ENCODE data around the gene KCNN3. TPM values are rescaled to one million over a fixed set of nuclear protein-coding genes. Genes with fewer than 3 reads are reported as not detected.

The KCNN3 gene
- total and polyA plus RNA-seq, 10 donors = 0.13 to 15.1 (median 7.4) TPM

DNA sequence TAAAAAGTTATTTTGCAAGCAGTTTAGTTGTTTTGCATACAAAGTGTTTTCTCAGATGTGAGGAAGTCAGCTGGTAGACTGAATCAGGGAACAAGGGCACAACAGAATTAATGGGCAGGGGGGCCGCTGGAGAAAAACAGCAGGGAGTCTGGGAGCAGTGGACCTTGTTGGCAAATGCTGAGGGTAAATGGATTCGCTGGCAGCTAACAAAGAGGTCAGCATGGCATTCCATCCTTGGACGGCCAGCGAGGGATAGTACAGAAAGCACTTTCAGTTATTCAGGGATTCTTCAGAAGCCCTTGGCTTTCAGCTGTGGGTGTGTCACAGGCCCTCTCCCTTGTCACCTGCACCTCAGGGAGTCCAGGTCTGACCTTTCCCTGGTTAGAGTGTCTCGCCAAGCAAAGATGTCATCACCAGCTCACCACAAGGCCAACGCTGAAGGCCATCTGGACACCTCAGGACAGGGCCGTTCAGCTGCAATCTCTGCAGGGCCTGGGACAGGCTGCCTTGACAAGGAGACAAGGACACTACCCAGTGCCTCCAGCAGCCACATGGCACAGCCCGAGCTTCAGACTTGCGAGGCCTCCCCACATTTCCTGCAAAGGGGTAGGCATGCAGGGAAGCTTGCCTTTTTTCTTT lies 90.4 kb downstream of the KCNN3 start:
- peak; percentile 34 for DNase-seq
- TF ChIP-seq POLR2AphosphoS5 (IDR thresholded peaks at IDR 0.05) (no peak), POLR2A (IDR thresholded peaks at IDR 0.05) (no peak)
- TF ChIP-seq, protein P1, sequence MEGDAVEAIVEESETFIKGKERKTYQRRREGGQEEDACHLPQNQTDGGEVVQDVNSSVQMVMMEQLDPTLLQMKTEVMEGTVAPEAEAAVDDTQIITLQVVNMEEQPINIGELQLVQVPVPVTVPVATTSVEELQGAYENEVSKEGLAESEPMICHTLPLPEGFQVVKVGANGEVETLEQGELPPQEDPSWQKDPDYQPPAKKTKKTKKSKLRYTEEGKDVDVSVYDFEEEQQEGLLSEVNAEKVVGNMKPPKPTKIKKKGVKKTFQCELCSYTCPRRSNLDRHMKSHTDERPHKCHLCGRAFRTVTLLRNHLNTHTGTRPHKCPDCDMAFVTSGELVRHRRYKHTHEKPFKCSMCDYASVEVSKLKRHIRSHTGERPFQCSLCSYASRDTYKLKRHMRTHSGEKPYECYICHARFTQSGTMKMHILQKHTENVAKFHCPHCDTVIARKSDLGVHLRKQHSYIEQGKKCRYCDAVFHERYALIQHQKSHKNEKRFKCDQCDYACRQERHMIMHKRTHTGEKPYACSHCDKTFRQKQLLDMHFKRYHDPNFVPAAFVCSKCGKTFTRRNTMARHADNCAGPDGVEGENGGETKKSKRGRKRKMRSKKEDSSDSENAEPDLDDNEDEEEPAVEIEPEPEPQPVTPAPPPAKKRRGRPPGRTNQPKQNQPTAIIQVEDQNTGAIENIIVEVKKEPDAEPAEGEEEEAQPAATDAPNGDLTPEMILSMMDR (IDR thresholded peaks at IDR 0.05 in 8 of 11, conservative IDR thresholded peaks at IDR 0.05 in 3 of 11) = no peak
- H3K4me3 ChIP-seq = no peak overlapping the region
- no peaks in the 10 kb centered on the region for H3K36me3 ChIP-seq
- peaks cover 0 to 7% (median 2%) of the 10 kb centered on the region in 8 donors for H3K9me3 ChIP-seq
- intact Hi-C loops (cut with DNase I; ENCODE audit: low total_unique reads) = no loop called here
- H3K4me1 ChIP-seq = peaks cover 0 to 11% (median 3%) of the 10 kb centered on the region in 6 donors
- 68 to 81% (median 80%) methylated on average over 9 of the region's 9 CpGs for WGBS, 5 donors
- H3K27ac ChIP-seq = no peak overlapping the region
- H3K27me3 ChIP-seq (replicated peaks in 1 of 7) = no peaks in the 10 kb centered on the region

DNA sequence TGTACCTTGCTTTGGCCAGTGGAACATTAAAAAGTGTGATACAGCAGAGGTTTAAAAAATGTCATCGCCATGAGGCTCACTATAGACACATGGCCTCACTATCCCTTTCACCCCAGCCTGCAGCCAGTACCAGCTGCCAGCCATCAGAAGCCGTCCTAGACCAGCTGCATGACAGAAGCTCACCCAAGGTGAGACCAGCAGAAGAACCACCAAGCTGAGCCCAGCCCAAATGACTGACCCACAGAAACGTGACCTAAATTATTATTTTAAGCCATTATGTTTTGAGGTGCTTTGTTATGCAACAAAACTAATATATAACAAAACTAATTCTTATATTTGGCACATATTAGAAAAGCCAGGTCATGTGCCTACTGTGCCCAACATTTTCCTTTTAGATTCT lies 91.1 kb downstream of the KCNN3 start:
- peak; percentile 14 for DNase-seq
- 93 to 98% (median 96%) methylated on average over 3 of the region's 3 CpGs for WGBS, 5 donors

DNA sequence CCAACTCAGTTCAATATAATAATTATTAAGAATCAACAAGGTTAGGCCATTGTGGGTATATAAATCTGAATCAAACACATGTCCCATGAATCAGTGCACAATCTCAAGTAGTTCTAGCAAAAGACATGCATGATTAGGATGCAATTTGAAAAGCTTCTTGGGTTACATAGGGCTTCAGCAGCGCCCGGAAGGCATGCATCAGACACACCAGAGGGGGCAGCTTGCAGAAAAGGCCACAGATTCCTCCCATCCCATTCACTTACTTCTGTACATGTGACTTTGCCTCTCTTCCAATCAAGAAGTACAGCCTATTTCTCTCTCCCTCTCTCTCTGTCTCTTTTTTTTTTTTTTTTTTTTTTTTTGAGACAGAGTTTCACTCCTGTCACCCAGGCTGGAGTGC lies 91.8 kb downstream of the KCNN3 start:
- whole genome bisulfite sequencing, 5 donors = 91 to 98% (median 94%) methylated on average over 2 of the region's 2 CpGs
- intact Hi-C loops (cut with DNase I; ENCODE audit: low total_unique reads) = no loop called here

More for the DNA sequence above, 91.1 kb downstream of the KCNN3 start:
- H3K9me3 ChIP-seq = peaks cover 0 to 7% (median 2%) of the 10 kb centered on the region in 8 donors
- H3K4me1 ChIP-seq = peaks cover 0 to 4% (median 0%) of the 10 kb centered on the region in 6 donors
- H3K4me3 ChIP-seq = no peak overlapping the region
- TF ChIP-seq POLR2A (IDR thresholded peaks at IDR 0.05) = no peak
- TF ChIP-seq POLR2AphosphoS5 (IDR thresholded peaks at IDR 0.05) = no peak
- no peaks in the 10 kb centered on the region for H3K27me3 ChIP-seq (replicated peaks in 1 of 7)
- no peaks in the 10 kb centered on the region for H3K36me3 ChIP-seq
- intact Hi-C loops (cut with DNase I; ENCODE audit: low total_unique reads) = no loop called here
- no peak overlapping the region for H3K27ac ChIP-seq

DNA sequence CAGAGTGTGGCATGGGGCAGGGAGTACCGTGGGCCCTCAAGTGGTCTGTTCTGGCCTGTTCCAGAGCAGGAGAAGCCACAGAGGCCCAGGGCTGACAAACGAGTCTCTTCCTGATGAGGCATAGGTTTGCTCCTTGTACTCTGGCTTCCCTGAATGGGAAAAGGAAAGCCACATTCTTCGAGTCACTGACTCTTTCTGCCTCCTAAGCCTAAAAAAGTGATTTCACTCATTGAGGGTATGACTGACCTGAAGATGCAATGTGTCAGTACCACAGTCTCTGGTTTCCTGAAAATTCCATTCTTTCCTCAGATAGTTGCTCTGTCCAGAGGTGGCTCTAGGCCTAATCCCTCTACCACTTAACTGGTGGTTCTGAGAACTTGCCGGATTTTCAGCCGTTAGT lies 92.3 kb downstream of the KCNN3 start:
- Histone ChIP-seq H3K36me3 (no peaks in the 10 kb centered on the region), H3K9me3 (peaks cover 0 to 7% (median 2%) of the 10 kb centered on the region in 8 donors), H3K27ac (no peak overlapping the region), H3K27me3 (replicated peaks in 1 of 7) (no peaks in the 10 kb centered on the region), H3K4me3 (no peak overlapping the region), H3K4me1 (no peaks in the 10 kb centered on the region)
- peak; percentile 30 for DNase-seq
- 67 to 95% (median 79%) methylated on average over 5 of the region's 5 CpGs for WGBS, 5 donors
- TF ChIP-seq, protein P1 (IDR thresholded peaks at IDR 0.05 in 8 of 11, conservative IDR thresholded peaks at IDR 0.05 in 3 of 11) = no peak
- TF ChIP-seq POLR2A (IDR thresholded peaks at IDR 0.05) = no peak
- intact Hi-C loops (cut with DNase I; ENCODE audit: low total_unique reads) = no loop called here

More for the DNA sequence above, 91.8 kb downstream of the KCNN3 start:
- TF ChIP-seq POLR2A (IDR thresholded peaks at IDR 0.05) (no peak), POLR2AphosphoS5 (IDR thresholded peaks at IDR 0.05) (no peak)
- TF ChIP-seq, protein P1 (IDR thresholded peaks at IDR 0.05 in 8 of 11, conservative IDR thresholded peaks at IDR 0.05 in 3 of 11) = no peak
- Histone ChIP-seq H3K27me3 (replicated peaks in 1 of 7) (no peaks in the 10 kb centered on the region), H3K4me1 (no peaks in the 10 kb centered on the region), H3K27ac (no peak overlapping the region), H3K36me3 (no peaks in the 10 kb centered on the region), H3K4me3 (no peak overlapping the region), H3K9me3 (peaks cover 0 to 7% (median 2%) of the 10 kb centered on the region in 8 donors)
- DNase-seq = no peak
